ENCODE data around the gene TRPM7.

The TRPM7 gene

DNA sequence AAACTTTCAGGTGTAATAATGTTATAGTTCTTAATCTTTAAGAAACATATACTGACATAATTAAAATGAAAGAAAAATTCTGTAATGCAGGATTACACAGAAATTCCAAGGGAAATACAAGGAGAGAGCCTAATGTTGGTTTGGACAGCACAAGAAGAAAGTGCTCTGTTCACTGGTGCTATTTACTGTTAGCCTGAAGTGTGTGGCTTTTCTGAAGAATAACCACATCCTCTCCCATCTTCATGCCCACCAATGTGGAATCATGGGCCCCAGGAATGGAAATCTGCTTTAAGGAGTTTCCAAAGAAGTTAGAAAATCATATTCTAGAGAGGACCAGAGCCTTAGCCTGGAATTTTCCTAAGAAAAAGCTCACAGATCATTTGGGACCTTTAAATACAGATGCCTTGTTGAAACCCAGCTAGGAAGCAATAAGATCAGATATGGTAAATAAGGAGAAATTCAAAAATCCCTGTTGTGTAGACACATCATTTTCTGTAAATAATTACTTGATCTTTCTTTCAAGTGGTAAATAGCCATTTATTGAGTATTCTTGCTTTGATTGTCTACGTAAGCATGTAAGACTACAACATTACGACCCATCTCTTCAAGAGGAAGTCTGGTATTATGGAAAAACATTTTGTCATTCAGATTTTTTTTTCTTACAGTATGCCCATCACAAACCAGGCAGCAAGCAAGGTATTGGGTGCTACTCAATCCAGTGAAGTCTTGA lies 129.8 kb downstream of the TRPM7 start:
- Histone ChIP-seq H3K9ac (ENCODE audit: low read length) (no peak overlapping the region), H3K4me1 (ENCODE audit: control insufficient read depth, insufficient read depth, low read length) (no peaks in the 10 kb centered on the region), H3K36me3 (ENCODE audit: control insufficient read depth, insufficient read depth, low read length) (no peaks in the 10 kb centered on the region), H3K4me3 (ENCODE audit: low read length) (no peak overlapping the region), H3K27me3 (ENCODE audit: control insufficient read depth, insufficient read depth, low read length) (no peaks in the 10 kb centered on the region), H3K9me3 (ENCODE audit: control insufficient read depth, low read length) (no peaks in the 10 kb centered on the region)

- no peaks in the 10 kb centered on the region for H3K27me3 ChIP-seq (ENCODE audit: control insufficient read depth, insufficient read depth, low read length)
- H3K4me3 ChIP-seq (ENCODE audit: low read length): no peak overlapping the region
- H3K9ac ChIP-seq (ENCODE audit: low read length): no peak overlapping the region
- H3K9me3 ChIP-seq (ENCODE audit: control insufficient read depth, low read length): no peaks in the 10 kb centered on the region
- no peaks in the 10 kb centered on the region for H3K4me1 ChIP-seq (ENCODE audit: control insufficient read depth, insufficient read depth, low read length)
- no peaks in the 10 kb centered on the region for H3K36me3 ChIP-seq (ENCODE audit: control insufficient read depth, insufficient read depth, low read length)
Measured at GRCh38 chr15:50552238-50552637, 134.4 kb downstream of the TRPM7 start.

DNA sequence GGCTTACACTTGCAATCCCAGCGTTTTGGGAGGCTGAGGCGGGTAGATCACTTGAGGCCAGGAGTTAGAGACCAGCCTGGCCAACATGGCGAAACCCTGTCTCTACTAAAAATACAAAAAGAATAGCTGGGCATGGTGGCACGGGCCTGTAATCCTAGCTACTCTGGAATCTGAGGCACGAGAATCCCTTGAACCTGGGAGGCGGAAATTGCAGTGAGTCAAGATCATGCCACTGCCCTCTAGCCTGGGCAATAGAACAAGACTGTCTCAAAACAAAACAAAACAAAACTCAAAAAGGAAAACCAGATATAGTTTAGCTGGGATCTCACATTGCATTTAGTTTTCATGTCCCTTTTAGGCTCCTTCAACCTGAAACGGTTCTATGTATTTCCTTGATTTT lies 137.3 kb downstream of the TRPM7 start:
- Histone ChIP-seq H3K9me3 (ENCODE audit: control insufficient read depth, low read length) (no peaks in the 10 kb centered on the region), H3K4me1 (ENCODE audit: control insufficient read depth, insufficient read depth, low read length) (no peaks in the 10 kb centered on the region), H3K4me3 (ENCODE audit: low read length) (no peak overlapping the region), H3K27me3 (ENCODE audit: control insufficient read depth, insufficient read depth, low read length) (no peaks in the 10 kb centered on the region), H3K9ac (ENCODE audit: low read length) (no peak overlapping the region), H3K36me3 (ENCODE audit: control insufficient read depth, insufficient read depth, low read length) (no peaks in the 10 kb centered on the region)

GRCh38 chr15:50546566-50546965 lies 140.0 kb downstream of the TRPM7 start, which contains the start of gene USP50:
Gene USP50 (minus strand): TSS chr15:50546666. CDS start chr15:50546525, 141 bp downstream.
- no peaks in the 10 kb centered on the region for H3K4me1 ChIP-seq (ENCODE audit: control insufficient read depth, insufficient read depth, low read length)
- no peak within 1 kb of the TSS for H3K4me3 ChIP-seq (ENCODE audit: low read length)
- no peaks in the 10 kb centered on the region for H3K27me3 ChIP-seq (ENCODE audit: control insufficient read depth, insufficient read depth, low read length)
- H3K9me3 ChIP-seq (ENCODE audit: control insufficient read depth, low read length): no peaks in the 10 kb centered on the region
- no peak within 1 kb of the TSS for H3K9ac ChIP-seq (ENCODE audit: low read length)
- H3K36me3 ChIP-seq (ENCODE audit: control insufficient read depth, insufficient read depth, low read length): no peaks in the 10 kb centered on the region

DNA sequence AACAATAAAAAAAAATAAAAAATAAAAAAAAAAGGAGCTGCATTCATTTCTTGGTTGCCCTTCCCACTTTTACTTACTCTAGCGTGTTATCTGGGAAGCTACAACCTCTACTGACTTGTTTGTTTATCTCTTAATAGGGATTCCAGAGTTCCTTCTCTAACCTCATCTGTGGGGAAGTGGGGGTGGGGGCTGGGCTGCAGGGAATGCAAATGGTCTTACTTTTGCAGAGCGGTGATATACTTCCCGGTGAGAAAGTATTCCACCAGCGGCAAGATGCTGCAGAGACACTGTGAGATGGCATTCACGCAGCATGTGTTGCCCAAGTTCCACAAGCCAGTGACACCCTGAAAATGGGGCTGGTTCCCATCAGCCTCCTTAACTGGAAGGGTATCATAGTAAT lies 142.2 kb downstream of the TRPM7 start:
- H3K27me3 ChIP-seq (ENCODE audit: control insufficient read depth, insufficient read depth, low read length): no peaks in the 10 kb centered on the region
- no peaks in the 10 kb centered on the region for H3K9me3 ChIP-seq (ENCODE audit: control insufficient read depth, low read length)
- H3K36me3 ChIP-seq (ENCODE audit: control insufficient read depth, insufficient read depth, low read length): no peaks in the 10 kb centered on the region
- H3K4me3 ChIP-seq (ENCODE audit: low read length): no peak overlapping the region
- H3K4me1 ChIP-seq (ENCODE audit: control insufficient read depth, insufficient read depth, low read length): no peaks in the 10 kb centered on the region
- H3K9ac ChIP-seq (ENCODE audit: low read length): no peak overlapping the region

DNA sequence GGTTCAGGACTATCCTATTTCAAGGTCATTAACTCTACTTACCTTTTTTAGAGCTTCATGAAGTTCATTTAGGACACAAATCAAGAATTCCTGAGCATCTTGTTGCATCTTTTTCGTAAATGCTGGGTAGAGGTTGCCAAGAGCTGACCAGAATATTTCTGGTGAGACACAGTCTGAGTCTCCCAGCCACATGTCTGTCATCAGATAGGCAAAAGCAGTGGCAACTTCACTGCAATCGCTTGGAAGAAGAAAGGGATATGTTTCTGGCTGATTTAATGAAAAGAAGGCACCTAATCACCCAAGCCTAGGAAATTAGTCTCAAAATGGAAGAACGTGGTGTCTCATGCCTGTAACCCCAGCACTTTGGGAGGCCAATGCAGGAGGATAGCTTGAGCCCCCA lies 143.0 kb downstream of the TRPM7 start:
- Histone ChIP-seq H3K4me3 (ENCODE audit: low read length) (no peak overlapping the region), H3K9me3 (ENCODE audit: control insufficient read depth, low read length) (no peaks in the 10 kb centered on the region)

GRCh38 chr15:50542887-50543210 lies 143.7 kb downstream of the TRPM7 start:
- no peak overlapping the region for H3K4me3 ChIP-seq (ENCODE audit: low read length)
- H3K9ac ChIP-seq (ENCODE audit: low read length): no peak overlapping the region
- no peaks in the 10 kb centered on the region for H3K4me1 ChIP-seq (ENCODE audit: control insufficient read depth, insufficient read depth, low read length)
- H3K9me3 ChIP-seq (ENCODE audit: control insufficient read depth, low read length): no peaks in the 10 kb centered on the region
- H3K36me3 ChIP-seq (ENCODE audit: control insufficient read depth, insufficient read depth, low read length): no peaks in the 10 kb centered on the region
- no peaks in the 10 kb centered on the region for H3K27me3 ChIP-seq (ENCODE audit: control insufficient read depth, insufficient read depth, low read length)

More for the DNA sequence above, 143.0 kb downstream of the TRPM7 start:
- no peaks in the 10 kb centered on the region for H3K27me3 ChIP-seq (ENCODE audit: control insufficient read depth, insufficient read depth, low read length)
- H3K9ac ChIP-seq (ENCODE audit: low read length): no peak overlapping the region
- H3K36me3 ChIP-seq (ENCODE audit: control insufficient read depth, insufficient read depth, low read length): no peaks in the 10 kb centered on the region
- H3K4me1 ChIP-seq (ENCODE audit: control insufficient read depth, insufficient read depth, low read length): no peaks in the 10 kb centered on the region

DNA sequence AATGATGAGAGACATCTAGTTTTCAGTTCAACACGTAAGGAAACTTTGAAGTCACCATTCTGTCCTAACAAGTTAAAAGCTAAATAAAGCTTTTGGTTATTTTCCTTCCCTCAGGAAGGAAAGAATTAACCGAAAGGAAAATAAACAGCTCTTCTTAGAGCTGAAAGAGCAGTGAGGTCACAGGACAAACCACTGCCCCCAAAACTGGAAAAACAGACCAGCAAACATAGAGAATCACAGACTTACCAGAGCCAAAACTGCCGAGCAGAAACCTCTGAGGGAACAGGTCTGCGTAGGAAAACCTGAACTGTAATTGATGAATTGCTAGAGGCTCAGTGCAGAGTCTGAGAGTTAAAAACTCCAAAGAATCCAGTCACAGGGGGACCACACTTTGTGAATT lies 154.8 kb downstream of the TRPM7 start:
- H3K4me3 ChIP-seq (ENCODE audit: low read length): no peak overlapping the region
- H3K36me3 ChIP-seq (ENCODE audit: control insufficient read depth, insufficient read depth, low read length): no peaks in the 10 kb centered on the region
- H3K4me1 ChIP-seq (ENCODE audit: control insufficient read depth, insufficient read depth, low read length): no peaks in the 10 kb centered on the region
- no peak overlapping the region for H3K9ac ChIP-seq (ENCODE audit: low read length)
- H3K27me3 ChIP-seq (ENCODE audit: control insufficient read depth, insufficient read depth, low read length): no peaks in the 10 kb centered on the region
- no peaks in the 10 kb centered on the region for H3K9me3 ChIP-seq (ENCODE audit: control insufficient read depth, low read length)

DNA sequence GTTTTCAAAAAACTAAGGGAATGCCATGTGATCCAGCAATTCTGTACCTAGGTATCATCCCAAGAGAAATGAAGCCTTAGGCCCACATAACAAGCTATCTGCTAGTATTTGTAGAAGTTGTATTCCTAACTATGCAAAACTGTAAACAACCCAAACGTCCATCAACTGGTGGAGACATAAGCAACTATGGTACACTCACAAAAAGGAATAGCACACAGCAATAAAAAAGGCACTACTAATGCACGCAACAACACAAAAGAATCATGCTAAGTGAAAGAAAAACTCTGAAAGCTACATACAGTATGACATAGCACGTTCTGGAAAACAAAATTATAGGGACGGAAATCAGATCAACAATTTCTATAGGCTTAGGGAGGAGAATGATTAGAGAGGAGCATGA lies 155.4 kb downstream of the TRPM7 start:
- Histone ChIP-seq H3K4me3 (ENCODE audit: low read length) (no peak overlapping the region), H3K4me1 (ENCODE audit: control insufficient read depth, insufficient read depth, low read length) (no peaks in the 10 kb centered on the region), H3K9me3 (ENCODE audit: control insufficient read depth, low read length) (no peaks in the 10 kb centered on the region), H3K9ac (ENCODE audit: low read length) (no peak overlapping the region), H3K27me3 (ENCODE audit: control insufficient read depth, insufficient read depth, low read length) (no peaks in the 10 kb centered on the region), H3K36me3 (ENCODE audit: control insufficient read depth, insufficient read depth, low read length) (no peaks in the 10 kb centered on the region)

- Histone ChIP-seq H3K9me3 (ENCODE audit: control insufficient read depth, low read length) (no peaks in the 10 kb centered on the region), H3K36me3 (ENCODE audit: control insufficient read depth, insufficient read depth, low read length) (no peaks in the 10 kb centered on the region), H3K27me3 (ENCODE audit: control insufficient read depth, insufficient read depth, low read length) (no peaks in the 10 kb centered on the region), H3K4me1 (ENCODE audit: control insufficient read depth, insufficient read depth, low read length) (no peaks in the 10 kb centered on the region), H3K9ac (ENCODE audit: low read length) (no peak overlapping the region), H3K4me3 (ENCODE audit: low read length) (no peak overlapping the region)
Measured at GRCh38 chr15:50523851-50524251, 162.7 kb downstream of the TRPM7 start.

DNA sequence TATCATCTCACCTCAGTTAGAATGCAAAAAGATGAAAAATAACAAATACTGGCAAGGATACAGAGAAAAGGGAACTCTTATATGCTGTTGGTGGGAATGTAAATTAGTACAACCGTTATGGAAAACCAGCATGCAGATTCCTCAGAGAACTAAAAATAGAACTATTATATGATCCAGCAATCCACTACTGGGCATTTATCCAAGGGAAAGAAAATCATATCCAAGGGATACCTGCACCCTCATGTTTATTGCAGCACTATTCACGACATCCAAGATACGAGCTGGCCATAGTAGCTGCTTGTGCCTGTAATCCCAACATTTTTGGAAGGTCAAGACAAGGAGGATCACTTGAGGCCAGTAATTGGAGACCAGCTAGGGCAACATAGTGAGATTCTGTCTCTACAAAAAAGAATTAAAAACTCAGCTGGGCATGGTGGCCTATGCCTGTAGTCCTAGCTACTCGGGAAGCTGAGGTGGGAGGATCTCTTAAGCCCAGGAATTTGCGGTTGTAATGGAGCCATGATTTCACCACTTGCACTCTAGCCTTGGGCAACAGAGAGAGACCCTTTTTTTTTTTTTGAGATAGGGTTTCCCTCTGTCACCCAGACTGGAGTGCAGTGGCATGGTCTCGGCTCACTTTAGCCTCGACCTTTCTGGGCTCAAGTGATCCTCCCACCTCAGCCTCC lies 166.7 kb downstream of the TRPM7 start:
- no peaks in the 10 kb centered on the region for H3K27me3 ChIP-seq (ENCODE audit: control insufficient read depth, insufficient read depth, low read length)
- H3K36me3 ChIP-seq (ENCODE audit: control insufficient read depth, insufficient read depth, low read length): no peaks in the 10 kb centered on the region
- H3K4me1 ChIP-seq (ENCODE audit: control insufficient read depth, insufficient read depth, low read length): no peaks in the 10 kb centered on the region
- H3K4me3 ChIP-seq (ENCODE audit: low read length): no peak overlapping the region
- no peak overlapping the region for H3K9ac ChIP-seq (ENCODE audit: low read length)
- no peaks in the 10 kb centered on the region for H3K9me3 ChIP-seq (ENCODE audit: control insufficient read depth, low read length)

DNA sequence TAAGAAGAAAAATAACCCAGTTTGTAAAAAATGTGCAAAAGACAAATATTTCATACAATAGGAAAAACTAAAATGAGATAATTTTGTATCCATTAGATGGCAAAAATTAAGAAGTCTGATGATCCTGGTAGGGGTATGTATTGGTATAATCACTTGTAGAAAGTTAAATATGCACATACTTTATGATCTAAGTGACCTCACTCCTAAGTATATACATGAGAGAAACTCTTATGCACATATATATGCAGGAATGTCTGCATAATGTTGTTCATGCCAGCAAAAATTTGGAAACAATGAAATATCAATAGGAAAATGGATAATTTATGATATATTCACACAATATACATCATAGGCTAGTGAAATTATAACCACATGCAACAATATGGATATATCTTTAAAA lies 173.6 kb downstream of the TRPM7 start:
- Histone ChIP-seq H3K4me1 (ENCODE audit: control insufficient read depth, insufficient read depth, low read length) (no peaks in the 10 kb centered on the region), H3K9ac (ENCODE audit: low read length) (no peak overlapping the region), H3K27me3 (ENCODE audit: control insufficient read depth, insufficient read depth, low read length) (no peaks in the 10 kb centered on the region), H3K4me3 (ENCODE audit: low read length) (no peak overlapping the region), H3K9me3 (ENCODE audit: control insufficient read depth, low read length) (no peaks in the 10 kb centered on the region), H3K36me3 (ENCODE audit: control insufficient read depth, insufficient read depth, low read length) (no peaks in the 10 kb centered on the region)

Measured in mucosa of stomach (tissue), 1 donor.